Measurements from ENCODE around the gene TMEM218. TPM values are rescaled to one million over a fixed set of nuclear protein-coding genes. Genes with fewer than 3 reads are reported as not detected.
A peak's percentile ranks its signal among the peaks of the same experiment; 100 is the strongest.

Gene TMEM218
- total RNA-seq, 2 donors from 2014 or later: 10.1 to 10.8 TPM

DNA sequence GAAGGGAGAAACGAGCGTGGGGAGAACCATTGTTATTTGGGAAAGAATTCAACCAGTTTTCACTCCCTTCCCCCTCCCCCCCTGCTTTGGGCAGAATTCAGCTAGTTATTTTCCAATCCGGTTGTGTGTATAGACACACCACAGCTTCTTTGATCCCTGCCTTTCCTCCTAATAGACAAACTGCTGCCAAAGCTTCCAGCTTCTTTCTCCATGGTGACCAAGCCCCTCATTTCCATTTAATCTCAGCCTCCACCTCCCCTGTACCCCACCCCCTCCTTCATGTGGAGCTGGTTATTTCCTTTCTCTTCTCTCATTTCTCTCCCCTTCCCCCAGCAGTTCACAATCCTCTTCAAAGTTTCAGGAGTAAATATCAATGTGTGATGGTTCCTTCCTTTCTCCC is 28.4 kb upstream of the TMEM218 start:
- DNase-seq (ENCODE audit: low spot score in 2 of 2): no peak
- ATAC-seq: no peak
- H3K36me3 Mint-ChIP-seq: no peaks in the 10 kb centered on the region
- no peak overlapping the region for H3K27ac Mint-ChIP-seq
- no peaks in the 10 kb centered on the region for H3K9me3 Mint-ChIP-seq

DNA sequence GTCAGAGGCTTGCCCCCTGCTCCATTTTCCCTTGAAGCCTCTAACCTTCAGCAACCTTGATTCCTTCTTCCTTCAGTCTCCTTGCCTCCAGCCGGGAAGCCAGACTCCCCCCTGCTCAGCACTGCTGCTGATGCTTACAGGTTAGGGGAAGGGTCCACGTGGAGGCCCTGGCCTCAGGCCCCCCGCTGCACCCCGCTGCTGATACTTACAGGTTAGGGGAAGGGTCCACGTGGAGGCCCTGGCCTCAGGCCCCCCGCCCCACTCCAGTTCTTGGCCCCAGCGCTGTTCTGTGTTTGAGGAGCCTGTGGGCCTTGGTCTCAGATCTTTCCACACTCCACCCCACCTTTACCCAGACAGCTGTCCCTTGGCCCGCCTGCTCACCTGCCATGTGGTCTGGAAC is 27.5 kb upstream of the TMEM218 start:
- Mint-ChIP-seq H3K36me3 (no peaks in the 10 kb centered on the region), H3K9me3 (no peaks in the 10 kb centered on the region), H3K27ac (no peak overlapping the region)
- DNase-seq (ENCODE audit: low spot score in 2 of 2) (no peak), ATAC-seq (no peak)

DNA sequence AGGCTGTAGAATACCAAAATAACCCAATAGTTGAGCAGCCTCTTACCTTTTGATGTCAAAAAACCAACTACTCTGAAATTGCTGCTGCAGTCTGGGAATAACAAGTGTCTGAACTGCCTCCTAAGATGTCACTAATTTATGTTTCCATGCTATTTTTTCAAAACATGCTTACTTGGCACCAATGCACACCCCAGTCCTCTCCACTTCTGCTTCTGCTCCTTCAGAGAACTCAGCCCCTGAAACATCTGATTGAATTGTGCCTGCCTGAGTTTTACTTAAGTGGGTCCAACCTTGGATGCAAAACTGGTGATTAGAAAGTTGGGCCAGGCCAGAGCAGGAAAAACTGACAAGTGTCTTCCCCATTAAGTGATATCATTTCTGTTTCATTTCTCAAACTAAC is 24.6 kb upstream of the TMEM218 start:
- Mint-ChIP-seq H3K36me3 (no peaks in the 10 kb centered on the region), H3K27ac (no peak overlapping the region), H3K9me3 (no peaks in the 10 kb centered on the region)
- no peak for DNase-seq (ENCODE audit: low spot score in 2 of 2)
- no peak for ATAC-seq

DNA sequence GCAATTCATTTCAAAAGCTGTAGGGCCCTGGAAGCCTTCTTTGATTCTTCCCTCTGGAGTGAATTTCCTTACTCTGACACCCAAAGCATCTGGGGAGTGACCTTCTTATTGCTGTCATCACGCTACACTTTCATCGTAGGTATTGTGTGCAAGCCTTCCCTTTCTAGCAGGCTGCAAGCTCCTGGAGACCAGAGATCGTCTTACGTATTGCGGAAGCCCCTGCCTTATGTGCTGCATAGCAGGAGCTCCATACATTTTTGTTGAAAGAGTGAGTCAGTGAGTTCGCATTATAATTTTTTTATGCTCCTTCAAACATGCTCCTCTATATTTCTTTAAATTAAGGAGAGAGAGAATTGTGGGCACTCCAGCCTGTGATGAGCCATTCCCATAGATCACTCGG is 21.2 kb upstream of the TMEM218 start:
- DNase-seq (ENCODE audit: low spot score in 2 of 2): no peak
- no peaks in the 10 kb centered on the region for H3K36me3 Mint-ChIP-seq
- no peak overlapping the region for H3K27ac Mint-ChIP-seq
- no peaks in the 10 kb centered on the region for H3K9me3 Mint-ChIP-seq
- no peak for ATAC-seq

DNA sequence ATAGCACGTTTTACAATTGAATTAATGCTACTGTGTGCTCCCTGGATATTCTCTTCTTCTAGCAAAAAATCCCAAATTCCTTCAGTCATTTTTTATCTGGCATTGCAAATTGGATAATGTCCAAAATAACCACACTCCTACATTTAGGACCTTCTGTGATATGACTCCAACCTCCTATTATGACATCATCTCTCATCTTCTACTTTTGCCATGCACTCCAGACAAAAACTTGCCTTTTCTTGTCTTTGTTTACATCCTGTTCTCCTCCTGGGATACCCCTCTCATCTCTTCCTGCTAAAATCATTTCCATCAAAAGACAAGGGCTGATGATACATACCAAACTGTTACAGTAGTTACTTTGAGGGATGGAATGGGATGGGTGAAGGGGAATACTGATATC is 20.6 kb upstream of the TMEM218 start:
- DNase-seq (ENCODE audit: low spot score in 2 of 2) (no peak), ATAC-seq (no peak)
- Mint-ChIP-seq H3K36me3 (no peaks in the 10 kb centered on the region), H3K27ac (no peak overlapping the region), H3K9me3 (no peaks in the 10 kb centered on the region)

DNA sequence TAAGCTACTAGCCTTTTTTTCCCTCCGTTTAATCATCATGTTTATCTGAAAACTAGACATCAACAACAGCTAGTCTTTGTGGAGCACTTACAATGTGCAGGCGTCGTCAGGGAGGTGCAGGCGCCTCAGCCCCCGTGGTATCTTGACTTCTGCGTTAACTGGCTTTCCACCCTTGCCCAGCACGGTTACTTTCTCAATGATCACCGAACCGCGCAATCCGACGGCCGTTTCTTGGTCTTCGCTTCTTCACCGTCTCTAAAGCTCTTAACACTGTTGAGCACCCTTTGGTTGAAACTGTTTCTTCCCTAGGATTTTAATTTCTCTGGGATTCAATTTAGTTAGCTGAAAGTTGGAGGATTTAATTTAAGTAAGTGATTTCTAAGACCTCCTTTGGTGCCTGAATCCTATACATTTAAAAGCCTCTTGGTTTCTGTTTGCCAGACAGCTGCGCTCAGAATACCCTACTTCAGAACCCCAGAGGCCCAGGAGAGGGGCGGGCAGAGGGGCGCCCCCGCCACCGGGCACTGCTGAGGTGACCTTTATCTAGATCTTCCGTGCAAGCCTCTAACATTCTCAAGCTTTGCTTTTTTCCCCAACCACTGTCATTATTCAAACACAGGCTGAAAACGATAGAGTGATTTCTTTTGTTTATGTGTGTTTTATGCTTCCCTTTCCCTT is 18.0 kb upstream of the TMEM218 start:
- Mint-ChIP-seq H3K9me3 (no peaks in the 10 kb centered on the region), H3K27ac (no peak overlapping the region), H3K36me3 (no peaks in the 10 kb centered on the region)
- no peak for DNase-seq (ENCODE audit: low spot score in 2 of 2)
- no peak for ATAC-seq

DNA sequence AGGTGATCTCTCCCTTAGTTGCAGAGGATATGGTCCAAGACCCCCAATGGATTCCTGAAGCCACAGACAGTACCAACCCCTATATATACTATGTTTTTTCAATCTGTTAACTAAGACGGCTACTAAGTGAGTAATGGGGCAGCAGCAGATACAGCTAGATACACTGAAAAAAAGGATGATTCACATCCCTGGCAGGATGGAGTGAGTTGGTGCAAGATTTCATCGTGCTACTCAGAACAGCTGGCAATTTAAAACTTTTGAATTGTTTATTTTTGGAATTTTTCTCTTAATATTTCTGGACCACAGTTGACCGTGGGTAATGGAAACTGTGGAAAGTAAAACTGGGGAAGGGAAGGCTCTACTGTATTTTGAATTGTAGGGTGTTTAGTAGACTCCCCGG is 17.0 kb upstream of the TMEM218 start:
- no peaks in the 10 kb centered on the region for H3K36me3 Mint-ChIP-seq
- peaks cover 0 to 7% of the 10 kb centered on the region in 2 donors for H3K9me3 Mint-ChIP-seq
- DNase-seq (ENCODE audit: low spot score in 2 of 2): no peak
- no peak overlapping the region for H3K27ac Mint-ChIP-seq
- no peak for ATAC-seq

DNA sequence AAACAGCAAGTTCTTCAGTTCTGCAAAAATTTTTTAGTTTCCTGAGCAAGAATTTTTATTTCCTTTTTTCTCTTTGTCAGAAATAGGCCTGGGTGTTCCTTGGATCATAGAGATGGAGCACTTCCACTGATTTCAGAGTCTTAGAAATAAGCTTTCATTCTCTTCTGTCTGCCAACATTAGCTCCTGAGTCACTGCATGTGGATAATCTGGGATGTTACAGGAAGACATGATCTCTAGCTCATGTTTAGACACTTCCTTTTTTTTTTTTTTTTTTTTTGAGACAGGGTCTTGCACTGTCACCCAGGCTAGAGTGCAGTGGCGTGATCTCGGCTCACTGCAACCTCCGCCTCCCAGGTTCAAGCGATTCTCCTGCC is 13.2 kb upstream of the TMEM218 start:
- ATAC-seq (no peak), DNase-seq (ENCODE audit: low spot score in 2 of 2) (no peak)
- H3K27ac Mint-ChIP-seq: no peak overlapping the region
- peaks cover 0 to 7% of the 10 kb centered on the region in 2 donors for H3K9me3 Mint-ChIP-seq
- H3K36me3 Mint-ChIP-seq: no peaks in the 10 kb centered on the region

DNA sequence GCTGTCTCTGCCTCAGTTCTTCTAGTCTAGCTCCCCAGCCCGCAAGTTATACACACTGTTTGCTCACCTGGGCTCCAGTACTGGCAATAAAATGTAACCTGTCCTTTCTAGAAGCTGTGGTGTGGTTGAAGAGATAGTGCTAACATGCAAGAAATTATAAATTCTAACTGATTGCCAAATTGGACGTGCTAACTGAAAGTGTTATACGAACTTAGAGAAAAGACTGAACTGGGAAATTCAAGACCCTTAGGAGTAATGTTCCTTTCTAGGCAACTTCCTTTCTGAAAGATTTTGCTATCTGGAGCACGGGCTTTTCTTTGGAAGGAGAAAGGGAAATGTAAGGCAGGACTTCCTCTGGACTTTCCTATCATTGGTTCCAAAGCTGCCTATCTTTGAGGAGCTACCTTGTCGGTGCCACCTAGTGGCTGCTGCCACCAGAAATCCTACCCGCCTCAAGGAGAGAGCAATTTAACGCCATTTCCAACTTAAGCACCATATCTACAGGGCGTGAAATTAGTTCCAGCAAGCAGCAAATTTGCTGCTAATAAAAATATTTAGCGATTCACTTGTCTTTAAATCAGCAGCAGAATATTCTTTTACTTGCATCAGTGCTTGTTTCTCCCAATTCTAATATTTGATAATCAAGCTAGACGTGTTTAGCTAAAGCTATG is 12.7 kb upstream of the TMEM218 start:
- Mint-ChIP-seq H3K27ac (no peak overlapping the region), H3K36me3 (no peaks in the 10 kb centered on the region), H3K9me3 (peaks cover 0 to 7% of the 10 kb centered on the region in 2 donors)
- ATAC-seq (peak; percentile 70 to 76), DNase-seq (ENCODE audit: low spot score in 2 of 2) (peak in 1 of 2 donors; percentile 20)

DNA sequence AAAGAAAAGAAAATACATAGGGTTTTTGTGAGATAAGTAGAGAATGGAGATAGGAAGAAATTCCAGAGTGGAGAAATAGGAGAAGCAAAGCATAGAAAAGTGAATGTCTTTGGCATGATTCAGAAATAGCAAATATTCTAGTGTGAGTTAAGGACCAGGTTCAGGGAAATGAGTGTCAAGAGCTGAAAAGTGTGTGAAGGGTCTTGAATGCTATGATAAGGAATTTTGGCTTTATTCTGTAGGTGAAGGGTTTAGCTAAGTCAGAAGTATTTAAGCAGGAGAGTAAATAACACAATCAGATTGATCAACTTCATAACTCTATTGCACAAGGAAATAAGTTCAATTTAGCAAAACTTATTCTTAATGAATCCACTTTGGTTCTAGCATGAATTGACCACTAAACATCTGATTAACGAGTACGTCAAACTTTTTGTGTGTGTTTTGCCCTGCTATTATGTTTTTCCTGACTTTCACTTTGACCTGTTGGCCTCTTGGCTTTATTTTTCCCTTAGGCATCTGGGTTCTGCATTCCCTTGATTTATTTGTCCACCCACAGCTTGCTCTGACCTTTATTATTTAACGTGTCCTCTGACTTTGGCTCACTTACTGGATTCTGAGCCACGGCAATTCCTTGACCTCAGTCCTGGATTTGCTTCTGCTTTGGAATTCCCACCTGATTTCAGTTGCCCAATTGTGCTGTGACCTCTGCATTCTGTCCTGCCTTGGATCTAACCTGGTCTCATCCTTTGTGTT is 11.9 kb upstream of the TMEM218 start:
- Mint-ChIP-seq H3K27ac (no peak overlapping the region), H3K36me3 (no peaks in the 10 kb centered on the region), H3K9me3 (peaks cover 0 to 7% of the 10 kb centered on the region in 2 donors)
- ATAC-seq (no peak), DNase-seq (ENCODE audit: low spot score in 2 of 2) (no peak)

DNA sequence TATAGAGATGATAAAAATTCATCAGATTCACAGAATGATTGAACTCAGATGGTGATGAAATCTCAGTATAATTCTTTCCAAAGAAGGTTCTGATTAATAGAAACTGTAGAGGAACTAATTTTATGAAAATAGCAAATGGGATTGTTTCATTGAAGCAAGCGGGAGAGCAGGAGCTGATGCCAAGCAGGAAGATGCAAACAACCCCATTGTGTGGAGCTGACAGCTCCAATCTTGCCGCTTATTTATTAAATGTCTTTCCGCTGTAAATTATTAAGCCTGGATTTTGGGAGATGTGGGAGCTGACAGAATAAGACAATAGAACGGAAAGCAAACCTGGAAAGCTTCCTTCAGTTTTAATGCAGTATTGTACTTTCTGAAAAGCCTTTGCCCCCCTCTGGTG is 6.0 kb upstream of the TMEM218 start:
- DNase-seq (ENCODE audit: low spot score in 2 of 2) (no peak), ATAC-seq (no peak)
- Mint-ChIP-seq H3K9me3 (peaks cover 1 to 12% of the 10 kb centered on the region in 2 donors), H3K27ac (no peak overlapping the region), H3K36me3 (peaks cover under 1 to 5% of the 10 kb centered on the region in 2 donors)

DNA sequence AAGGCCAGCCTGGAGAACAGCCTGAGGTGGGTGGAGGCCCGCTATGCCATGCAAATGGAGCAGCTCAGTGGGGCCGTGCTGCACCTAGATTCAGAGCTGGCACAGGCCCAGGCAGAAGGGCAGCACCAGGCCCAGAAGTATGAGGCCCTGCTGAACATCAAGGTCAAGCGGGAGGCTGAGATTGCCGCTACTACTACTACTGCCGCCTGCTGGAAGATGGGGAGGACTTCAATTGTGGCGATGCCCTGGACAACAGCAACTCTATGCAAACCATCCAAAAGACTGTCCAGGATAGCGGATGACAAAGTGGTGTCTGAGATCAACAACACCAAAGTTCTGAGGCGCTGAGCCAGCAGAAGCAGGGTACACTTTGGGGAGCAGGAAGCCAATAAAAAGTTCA is 3.1 kb upstream of the TMEM218 start:
- H3K9me3 Mint-ChIP-seq: peaks cover 7 to 16% of the 10 kb centered on the region in 2 donors
- ATAC-seq (no peak), DNase-seq (ENCODE audit: low spot score in 2 of 2) (no peak)
- no peak overlapping the region for H3K27ac Mint-ChIP-seq
- peaks cover 16 to 20% of the 10 kb centered on the region in 2 donors for H3K36me3 Mint-ChIP-seq

DNA sequence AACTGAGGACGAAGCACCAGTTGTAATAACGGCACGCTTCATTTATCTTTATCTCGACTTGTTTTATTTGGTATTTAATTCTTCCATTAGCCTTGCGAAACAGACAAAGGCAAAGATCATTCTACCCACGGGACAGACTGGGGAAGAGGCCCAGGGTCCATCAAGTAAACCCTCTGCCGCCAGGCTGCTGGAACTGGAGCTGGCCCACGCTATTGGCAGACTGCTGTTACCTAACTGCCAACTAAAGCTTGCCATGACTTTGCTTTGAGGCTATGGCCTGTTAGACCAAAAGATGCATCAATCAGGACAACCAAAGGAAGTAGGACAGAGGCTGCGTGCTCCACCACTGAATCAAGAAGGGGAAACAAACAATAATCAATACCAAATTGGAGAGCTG is 780 bp upstream of the TMEM218 start:
- H3K27ac Mint-ChIP-seq: peak overlapping the region; percentile 86 to 92
- H3K9me3 Mint-ChIP-seq: peaks cover 7 to 16% of the 10 kb centered on the region in 2 donors
- no peak for ATAC-seq
- DNase-seq (ENCODE audit: low spot score in 2 of 2): no peak
- H3K36me3 Mint-ChIP-seq: peaks cover 16 to 20% of the 10 kb centered on the region in 2 donors

DNA sequence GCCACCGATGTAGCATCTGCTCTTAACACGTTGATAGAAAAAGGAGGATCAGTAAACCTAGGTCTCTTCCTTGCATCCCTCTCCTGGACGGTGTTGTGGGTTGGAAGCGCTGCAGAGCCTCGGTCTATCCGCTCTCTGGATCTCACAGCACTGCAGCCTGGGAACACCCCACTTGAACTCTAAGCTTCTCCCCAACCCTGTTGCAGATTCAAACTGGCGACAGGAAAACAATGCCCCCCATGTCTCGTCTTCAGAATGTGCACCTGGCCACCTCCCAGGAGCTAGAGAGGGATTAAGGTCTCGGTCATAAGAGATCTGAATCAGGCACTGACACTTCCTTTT is 454 bp downstream of the TMEM218 start:
- Mint-ChIP-seq H3K27ac (peak overlapping the region; percentile 92 to 98), H3K9me3 (peaks cover 7 to 16% of the 10 kb centered on the region in 2 donors), H3K36me3 (peaks cover 16 to 26% of the 10 kb centered on the region in 2 donors)
- peak in 1 of 2 donors; percentile 17 for DNase-seq (ENCODE audit: low spot score in 2 of 2)
- no peak for ATAC-seq

DNA sequence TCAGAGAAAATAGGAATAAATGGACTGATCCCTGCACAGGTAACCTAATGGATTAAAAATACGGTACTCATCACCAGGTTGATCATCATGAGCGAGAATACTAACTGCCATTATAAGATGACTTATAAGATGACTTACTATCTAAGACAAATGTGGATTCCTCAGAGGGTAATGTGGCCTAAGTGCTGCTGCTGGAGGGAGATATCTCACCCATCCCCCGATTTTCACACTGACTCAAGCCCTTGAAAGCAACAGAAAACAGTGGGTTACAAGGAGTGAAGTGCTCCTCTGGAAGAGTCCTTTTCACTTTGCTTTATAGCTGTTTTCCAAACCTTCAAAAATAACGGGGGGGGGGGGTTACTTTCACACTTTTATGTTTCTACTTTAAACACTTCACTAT is 920 bp downstream of the TMEM218 start:
- H3K27ac Mint-ChIP-seq: peak overlapping the region in 1 of 2 donors; percentile 92
- peaks cover 16 to 26% of the 10 kb centered on the region in 2 donors for H3K36me3 Mint-ChIP-seq
- ATAC-seq (no peak), DNase-seq (ENCODE audit: low spot score in 2 of 2) (no peak)
- peaks cover 7 to 14% of the 10 kb centered on the region in 2 donors for H3K9me3 Mint-ChIP-seq

DNA sequence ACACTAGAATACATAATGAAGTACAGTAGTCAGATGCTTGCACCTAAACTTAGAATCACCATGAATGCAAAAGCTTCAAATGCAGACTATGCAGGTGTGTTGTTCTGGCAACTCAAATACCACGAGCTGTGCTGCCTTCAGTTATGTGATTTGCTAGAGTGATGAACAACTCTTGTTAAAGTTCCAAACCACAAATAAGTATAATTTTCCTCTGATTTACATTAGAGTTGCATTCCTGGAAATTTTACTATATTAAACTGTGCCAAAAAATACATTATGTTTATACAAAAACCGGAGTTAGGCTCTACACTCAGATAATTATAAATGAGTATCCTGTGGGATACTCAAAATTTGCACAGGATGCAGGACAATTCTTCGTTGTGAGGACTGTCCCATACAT is 3.0 kb downstream of the TMEM218 start:
- ATAC-seq: no peak
- Mint-ChIP-seq H3K36me3 (peaks cover 16 to 26% of the 10 kb centered on the region in 2 donors), H3K9me3 (peaks cover 7 to 13% of the 10 kb centered on the region in 2 donors), H3K27ac (no peak overlapping the region)
- no peak for DNase-seq (ENCODE audit: low spot score in 2 of 2)

DNA sequence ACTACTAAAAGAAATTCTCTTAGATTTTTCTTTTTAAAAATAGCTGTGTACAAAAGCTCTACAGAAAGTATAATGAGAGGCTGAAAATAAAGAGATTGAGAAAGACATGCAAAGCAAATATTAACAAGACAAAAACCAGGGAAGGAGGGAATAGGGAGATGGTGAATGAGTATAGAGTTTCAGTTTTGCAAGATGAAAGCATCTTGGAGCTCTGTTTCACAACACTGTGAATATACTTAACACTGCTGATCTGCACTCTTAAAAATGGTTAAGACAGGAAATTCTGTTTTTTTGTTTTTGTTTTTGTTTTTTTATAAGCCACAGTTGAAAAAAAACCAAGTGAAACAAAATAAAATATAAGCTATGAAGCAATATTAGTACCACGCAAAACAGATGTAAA is 5.5 kb downstream of the TMEM218 start:
- DNase-seq (ENCODE audit: low spot score in 2 of 2): no peak
- H3K9me3 Mint-ChIP-seq: no peaks in the 10 kb centered on the region
- H3K36me3 Mint-ChIP-seq: peaks cover 6 to 8% of the 10 kb centered on the region in 2 donors
- H3K27ac Mint-ChIP-seq: no peak overlapping the region
- no peak for ATAC-seq
